Neural progenitor cell (in vitro differentiated cells): ENCODE results near the gene S100A12.

Experiments used
- EZH2 ChIP-seq: fragments of 200-600 bp; sonication (generic); IDR thresholded peaks from 2 replicates; pipeline ENCODE4 v1.6.1; 2017; ENCODE audit warnings: antibody characterized with exemption, mild to moderate bottlenecking, moderate library complexity
- TF ChIP-seq, protein P1 (sequence below): fragments of 200-600 bp; sonication (generic); IDR thresholded peaks from 2 replicates; pipeline ENCODE4 v1.5.1; 2017; ENCODE audit warnings: antibody characterized with exemption, mild to moderate bottlenecking

DNA sequence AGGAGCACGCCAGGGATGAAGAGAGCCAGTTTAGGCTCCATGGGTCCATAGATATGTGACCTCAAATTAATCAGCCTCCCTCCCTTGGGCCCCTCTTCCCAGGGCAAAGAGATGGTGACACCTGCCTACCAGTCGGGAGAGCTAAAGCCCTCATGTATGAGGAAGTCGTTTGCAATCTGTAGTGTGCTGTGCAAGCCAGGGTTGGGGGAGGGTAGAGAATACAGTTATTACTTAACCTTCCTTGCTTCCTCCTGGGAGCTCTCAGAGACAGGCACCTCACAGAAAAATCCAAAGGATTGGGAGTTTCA lies 30.7 kb downstream of the S100A12 start:
- TF ChIP-seq, protein P1, sequence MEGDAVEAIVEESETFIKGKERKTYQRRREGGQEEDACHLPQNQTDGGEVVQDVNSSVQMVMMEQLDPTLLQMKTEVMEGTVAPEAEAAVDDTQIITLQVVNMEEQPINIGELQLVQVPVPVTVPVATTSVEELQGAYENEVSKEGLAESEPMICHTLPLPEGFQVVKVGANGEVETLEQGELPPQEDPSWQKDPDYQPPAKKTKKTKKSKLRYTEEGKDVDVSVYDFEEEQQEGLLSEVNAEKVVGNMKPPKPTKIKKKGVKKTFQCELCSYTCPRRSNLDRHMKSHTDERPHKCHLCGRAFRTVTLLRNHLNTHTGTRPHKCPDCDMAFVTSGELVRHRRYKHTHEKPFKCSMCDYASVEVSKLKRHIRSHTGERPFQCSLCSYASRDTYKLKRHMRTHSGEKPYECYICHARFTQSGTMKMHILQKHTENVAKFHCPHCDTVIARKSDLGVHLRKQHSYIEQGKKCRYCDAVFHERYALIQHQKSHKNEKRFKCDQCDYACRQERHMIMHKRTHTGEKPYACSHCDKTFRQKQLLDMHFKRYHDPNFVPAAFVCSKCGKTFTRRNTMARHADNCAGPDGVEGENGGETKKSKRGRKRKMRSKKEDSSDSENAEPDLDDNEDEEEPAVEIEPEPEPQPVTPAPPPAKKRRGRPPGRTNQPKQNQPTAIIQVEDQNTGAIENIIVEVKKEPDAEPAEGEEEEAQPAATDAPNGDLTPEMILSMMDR: no peak
- no peak for TF ChIP-seq EZH2
